Natural killer cell (primary cell): Measurements from ENCODE around the gene ATP5F1E. TPM values are rescaled to one million over a fixed set of nuclear protein-coding genes. Genes with fewer than 3 reads are reported as not detected.

Source experiments
- ATAC-seq, 3 donors: fragments of 150-1000 bp in 2 of 3; fragments of 200-7000 bp in 1 of 3; cut with Tn5 transposase; 1 replicate in 1 of 3; 2 replicates in 2 of 3; pipeline ENCODE4 v1.10.0; 2021; ENCODE audit warnings: mild to moderate bottlenecking in 2 of 3, moderate library complexity in 2 of 3
- DNase-seq, 2 donors: peaks; one replicate each; pipeline versions ENCODE4 v3.0.0 to v3.0.0-alpha.2; 2013 to 2021; ENCODE audit warnings: mixed read lengths in 1 of 2
- H3K27ac ChIP-seq: one replicate; pipeline ENCODE4 v1.5.1; 2013; ENCODE audit warnings: mild to moderate bottlenecking, low read length
- H3K27me3 ChIP-seq: one replicate; pipeline ENCODE4 v1.6.1; 2013; ENCODE audit warnings: low read length; ENCODE audit not compliant: control insufficient read depth, insufficient read depth
- H3K36me3 ChIP-seq: one replicate; pipeline ENCODE4 v1.6.1; 2013; ENCODE audit warnings: low read length; ENCODE audit not compliant: control insufficient read depth, insufficient read depth
- H3K4me1 ChIP-seq: one replicate; pipeline ENCODE4 v1.6.1; 2013; ENCODE audit warnings: low read length; ENCODE audit not compliant: control insufficient read depth, insufficient read depth
- H3K4me3 ChIP-seq: one replicate; pipeline ENCODE4 v1.5.1; 2013; ENCODE audit warnings: low read length
- H3K9me3 ChIP-seq: one replicate; pipeline ENCODE4 v1.6.1; 2013; ENCODE audit warnings: low read length; ENCODE audit not compliant: control insufficient read depth, insufficient read depth
- H3K27ac Mint-ChIP-seq, 2 donors: one replicate each; pipeline ENCODE4 v1.8.0; 2022; ENCODE audit warnings: mild to moderate bottlenecking in 2 of 2, mixed read lengths in 2 of 2, moderate library complexity in 1 of 2
- H3K27me3 Mint-ChIP-seq, 2 donors: one replicate each; pipeline ENCODE4 v1.8.0; 2022; ENCODE audit warnings: low read depth in 2 of 2, mixed read lengths in 2 of 2
- H3K36me3 Mint-ChIP-seq: one replicate; pipeline ENCODE4 v1.8.0; 2022; ENCODE audit warnings: mixed read lengths
- H3K4me1 Mint-ChIP-seq, 2 donors: one replicate each; pipeline ENCODE4 v1.8.0; 2022; ENCODE audit warnings: mixed read lengths in 2 of 2
- H3K4me3 Mint-ChIP-seq: one replicate; pipeline ENCODE4 v1.8.0; 2022; ENCODE audit warnings: mild to moderate bottlenecking, moderate library complexity, mixed read lengths
- H3K9me3 Mint-ChIP-seq, 2 donors: one replicate each; pipeline ENCODE4 v1.8.0; 2022; ENCODE audit warnings: mixed read lengths in 2 of 2
- CTCF ChIP-seq: fragments of 200-600 bp; IDR thresholded peaks from one replicate; pipeline ENCODE4 v1.8.0; 2022; ENCODE audit warnings: antibody characterized with exemption
- WGBS: methylation state at CpG from one replicate; pipeline ENCODE4 v1.1.7; 2013; ENCODE audit warnings: missing lambda C conversion rate; ENCODE audit not compliant: insufficient coverage; 5-methylcytosine and 5-hydroxymethylcytosine counted together
- intact Hi-C: fragments of 100-400 bp; cut with micrococcal nuclease; formaldehyde crosslinking; loops from one replicate; pipeline ENCODE4 v1.14.2; 2022
- total RNA-seq, 4 donors: library from RNA; stranded (reverse); fragments of 120-200 nt in 1 of 4; gene quantifications; one replicate each; pipeline versions ENCODE4 v1.2.3 to v1.2.4, GENCODE V29; 2013 to 2022

ATP5F1E gene
- total RNA-seq, 3 donors from 2014 or later (not counting 1 experiment from before 2014, with no cell fraction given): 45.9 to 58.0 (median 50.8) TPM

GRCh38 chr20:58981628-58982364 is 50.3 kb downstream of the ATP5F1E start:
- WGBS: 23% methylated on average over 29 of the region's 29 CpGs
- intact Hi-C loops: loop anchor here (1.0 to 5.0 kb wide), 4 partner anchors 50 to 674 kb away; partner anchors contain the start of gene RAB22A
- no peak for TF ChIP-seq CTCF
- peaks cover 0 to under 1% of the 10 kb centered on the region in 2 donors for H3K9me3 Mint-ChIP-seq
- H3K36me3 Mint-ChIP-seq: peaks cover 3% of the 10 kb centered on the region
- H3K27me3 Mint-ChIP-seq: no peaks in the 10 kb centered on the region
- H3K4me3 Mint-ChIP-seq: peak overlapping the region; percentile 77
- H3K27me3 ChIP-seq: no peaks in the 10 kb centered on the region
- H3K36me3 ChIP-seq: peaks cover 8% of the 10 kb centered on the region
- peaks cover 24 to 29% of the 10 kb centered on the region in 2 donors for H3K4me1 Mint-ChIP-seq
- peaks cover 33% of the 10 kb centered on the region for H3K4me1 ChIP-seq
- ATAC-seq (no peak), DNase-seq (peak in 1 of 2 donors; percentile 47)
- peak overlapping the region; percentile 70 to 87 for H3K27ac Mint-ChIP-seq
- H3K9me3 ChIP-seq: no peaks in the 10 kb centered on the region
- peak overlapping the region; percentile 56 for H3K27ac ChIP-seq
- peak overlapping the region; percentile 57 for H3K4me3 ChIP-seq

GRCh38 chr20:58980711-58981627 is 51.2 kb downstream of the ATP5F1E start, which contains the start of gene NELFCD:
Gene NELFCD, plus strand, starts transcription at chr20:58981256. Its CDS starts 54 bp downstream, at chr20:58981310.
- peak within 1 kb of the TSS; percentile 66 for H3K27ac ChIP-seq
- intact Hi-C loops: loop anchor here (1.0 to 5.0 kb wide), 3 partner anchors 74 to 674 kb away; partner anchors contain the start of gene RAB22A
- 5% methylated on average over 109 of the region's 109 CpGs for WGBS
- ATAC-seq (peak; percentile 86 to 94 (median 87)), DNase-seq (peak; percentile 87 to 95)
- no peaks in the 10 kb centered on the region for H3K27me3 Mint-ChIP-seq
- no peaks in the 10 kb centered on the region for H3K36me3 Mint-ChIP-seq
- peak within 1 kb of the TSS; percentile 70 to 87 for H3K27ac Mint-ChIP-seq
- H3K27me3 ChIP-seq: no peaks in the 10 kb centered on the region
- peaks cover 0 to 3% of the 10 kb centered on the region in 2 donors for H3K9me3 Mint-ChIP-seq
- no peaks in the 10 kb centered on the region for H3K9me3 ChIP-seq
- peaks cover 33% of the 10 kb centered on the region for H3K4me1 ChIP-seq
- H3K36me3 ChIP-seq: peaks cover 2% of the 10 kb centered on the region
- no peak for TF ChIP-seq CTCF
- H3K4me1 Mint-ChIP-seq: peaks cover 21 to 29% of the 10 kb centered on the region in 2 donors
- H3K4me3 Mint-ChIP-seq: peak within 1 kb of the TSS; percentile 77
- peak within 1 kb of the TSS; percentile 89 for H3K4me3 ChIP-seq

- no peak overlapping the region for H3K4me3 Mint-ChIP-seq
- peaks cover 0 to 5% of the 10 kb centered on the region in 2 donors for H3K9me3 Mint-ChIP-seq
These were observed 53.6 kb downstream of the ATP5F1E start for GRCh38 chr20:58978351-58979190.

More at GRCh38 chr20:58978351-58979190, 53.6 kb downstream of the ATP5F1E start:
- DNase-seq (peak in 1 of 2 donors; percentile 2), ATAC-seq (no peak)
- WGBS: 70% methylated on average over 6 of the region's 6 CpGs
- H3K27ac ChIP-seq: no peak overlapping the region
- no peak overlapping the region for H3K27ac Mint-ChIP-seq
- H3K36me3 Mint-ChIP-seq: no peaks in the 10 kb centered on the region
- no peak overlapping the region for H3K4me3 ChIP-seq
- H3K4me1 Mint-ChIP-seq: peaks cover 9 to 17% of the 10 kb centered on the region in 2 donors
- H3K4me1 ChIP-seq: peaks cover 26% of the 10 kb centered on the region
- H3K9me3 ChIP-seq: no peaks in the 10 kb centered on the region
- TF ChIP-seq CTCF: no peak
- peaks cover 0 to 2% of the 10 kb centered on the region in 2 donors for H3K27me3 Mint-ChIP-seq
- no peaks in the 10 kb centered on the region for H3K36me3 ChIP-seq
- intact Hi-C loops: no loop called here
- H3K27me3 ChIP-seq: no peaks in the 10 kb centered on the region
